ENCODE measurements around the gene HMGCR. TPM values are rescaled to one million over a fixed set of nuclear protein-coding genes. Genes with fewer than 3 reads are reported as not detected.
"Not testable (repeated sequence)": the region's sequence is repeated elsewhere in the genome, so short reads cannot be mapped to it uniquely, and the experiment has no call there.

The HMGCR gene
- 67.3 and 70.0 TPM in 2 replicates for total RNA-seq

DNA sequence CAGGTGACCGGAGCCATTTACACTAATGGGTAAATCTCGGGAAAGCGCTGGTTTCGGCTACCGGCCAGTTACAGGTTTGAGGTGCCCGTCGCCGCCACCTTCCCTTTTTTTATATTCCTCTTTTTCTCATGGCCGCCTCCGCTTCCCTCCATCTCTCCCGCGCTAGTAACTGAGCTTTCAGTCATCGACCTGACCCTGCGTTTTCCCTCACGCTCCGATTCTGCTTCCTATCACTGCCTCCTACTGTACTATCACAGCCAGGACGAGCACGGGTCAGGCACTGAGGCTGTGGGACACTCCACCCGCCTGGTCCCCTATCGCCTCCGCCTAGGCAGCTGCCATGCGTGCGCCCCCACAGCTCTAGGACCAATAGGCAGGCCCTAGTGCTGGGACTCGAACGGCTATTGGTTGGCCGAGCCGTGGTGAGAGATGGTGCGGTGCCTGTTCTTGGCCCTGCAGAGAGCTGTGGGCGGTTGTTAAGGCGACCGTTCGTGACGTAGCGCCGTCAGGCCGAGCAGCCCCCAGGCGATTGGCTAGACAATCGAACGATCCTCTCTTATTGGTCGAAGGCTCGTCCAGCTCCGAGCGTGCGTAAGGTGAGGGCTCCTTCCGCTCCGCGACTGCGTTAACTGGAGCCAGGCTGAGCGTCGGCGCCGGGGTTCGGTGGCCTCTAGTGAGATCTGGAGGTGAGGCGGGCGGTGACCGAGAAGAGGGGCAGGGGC is at the start of gene HMGCR:
TSS of gene HMGCR (plus strand) at position 606 of the 722 bp plus-strand sequence. CDS start 5,386 bp downstream, outside the sequence.
- intact Hi-C loops (cut with micrococcal nuclease): loop anchor here (1.0 to 5.0 kb wide), 18 partner anchors 99 to 1838 kb away; partner anchors contain the start of genes AGGF1, ANKRA2, BTF3 and CERT1

DNA sequence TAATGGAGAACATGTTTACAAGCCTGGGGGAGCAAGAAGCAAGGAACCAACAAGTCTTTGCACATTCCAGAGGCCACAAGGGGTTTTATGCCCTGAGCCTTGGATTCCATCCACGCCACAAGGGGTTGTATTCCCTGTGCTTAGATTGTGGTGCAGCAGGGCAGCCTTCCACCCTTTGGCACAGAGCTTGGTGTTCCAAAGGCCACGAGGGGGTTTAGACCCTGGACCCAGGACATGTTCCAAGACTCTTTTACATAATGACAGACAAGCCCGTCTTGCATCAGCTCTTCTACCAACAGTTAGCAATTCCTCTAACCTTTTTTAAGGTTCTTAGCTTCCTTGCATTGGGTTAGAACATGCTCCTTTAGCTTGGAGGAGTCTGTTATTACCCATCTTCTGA is 45.2 kb upstream of the HMGCR start:
- intact Hi-C loops (cut with micrococcal nuclease): not testable (repeated sequence)

DNA sequence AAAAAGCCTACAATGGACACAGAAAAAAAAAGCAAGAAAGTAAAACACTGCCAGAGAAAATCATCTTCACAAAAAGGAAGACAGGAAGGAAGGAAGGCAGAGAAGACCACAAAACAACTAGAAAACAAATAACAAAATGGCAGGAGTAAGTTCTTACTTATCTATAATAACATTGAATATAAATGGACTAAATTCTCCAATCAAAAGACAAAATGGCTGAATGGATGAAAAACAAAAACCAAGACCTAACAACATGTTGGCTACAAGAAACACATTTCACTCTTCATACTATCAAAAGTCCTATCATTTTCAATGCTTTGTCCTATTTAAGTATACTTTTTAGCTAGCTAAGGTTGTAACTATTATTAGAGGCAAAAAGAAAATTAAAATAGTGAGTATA is 36.9 kb upstream of the HMGCR start:
- intact Hi-C loops (cut with micrococcal nuclease): no loop called here

DNA sequence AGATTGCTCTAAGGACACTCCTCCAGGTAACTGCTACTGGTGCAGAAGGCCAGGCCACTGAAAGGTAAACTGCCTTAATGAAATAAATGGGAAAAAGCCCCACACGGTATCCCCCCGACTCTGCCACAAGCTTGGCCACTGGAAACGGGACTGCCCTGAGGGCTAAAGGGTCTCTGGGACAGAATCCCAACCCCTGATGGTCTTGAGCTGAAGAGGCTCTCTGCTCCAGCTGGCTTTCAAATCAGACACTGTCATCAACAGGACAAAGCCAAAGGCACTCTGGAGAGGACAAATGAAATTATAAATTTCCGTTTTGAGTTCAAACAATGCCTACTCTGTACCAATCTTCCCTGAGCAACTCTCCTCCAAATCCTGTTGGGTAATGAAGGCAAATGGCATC is 33.6 kb upstream of the HMGCR start:
- intact Hi-C loops (cut with micrococcal nuclease): no loop called here

DNA sequence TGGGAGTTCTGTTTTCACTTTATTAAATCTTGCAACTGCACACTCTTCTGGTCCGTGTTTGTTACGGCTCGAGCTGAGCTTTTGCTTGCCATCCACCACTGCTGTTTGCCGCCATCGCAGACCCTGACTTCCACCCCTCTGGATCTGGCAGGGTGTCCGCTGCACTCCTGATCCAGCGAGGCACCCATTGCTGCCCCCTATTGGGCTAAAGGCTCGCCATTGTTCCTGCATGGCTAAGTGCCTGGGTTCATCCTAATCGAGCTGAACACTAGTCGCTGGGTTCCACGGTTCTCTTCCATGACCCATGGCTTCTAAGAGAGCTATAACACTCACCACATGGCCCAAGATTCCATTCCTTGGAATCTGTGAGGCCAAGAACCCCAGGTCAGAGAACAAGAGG is 32.5 kb upstream of the HMGCR start:
- intact Hi-C loops (cut with micrococcal nuclease): not testable (repeated sequence)

DNA sequence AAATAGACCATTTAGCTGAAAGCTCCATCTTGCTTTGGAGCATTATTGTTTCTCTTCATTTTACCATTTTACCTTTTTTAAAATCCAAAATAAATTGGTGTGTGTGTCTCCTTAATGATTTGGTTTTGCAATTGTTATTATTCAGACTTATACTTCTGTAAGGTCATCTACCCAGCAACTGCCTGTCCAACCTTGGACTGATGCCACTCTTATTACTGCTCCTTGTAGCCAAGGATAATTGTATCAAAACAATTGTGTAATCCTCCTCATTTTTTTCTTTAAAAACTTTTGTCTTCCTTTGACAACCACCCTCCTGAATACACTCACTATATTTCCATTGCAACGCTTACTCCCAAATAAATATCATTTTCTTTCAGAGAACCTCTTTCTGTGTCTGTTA is 30.3 kb upstream of the HMGCR start:
- intact Hi-C loops (cut with micrococcal nuclease): no loop called here

DNA sequence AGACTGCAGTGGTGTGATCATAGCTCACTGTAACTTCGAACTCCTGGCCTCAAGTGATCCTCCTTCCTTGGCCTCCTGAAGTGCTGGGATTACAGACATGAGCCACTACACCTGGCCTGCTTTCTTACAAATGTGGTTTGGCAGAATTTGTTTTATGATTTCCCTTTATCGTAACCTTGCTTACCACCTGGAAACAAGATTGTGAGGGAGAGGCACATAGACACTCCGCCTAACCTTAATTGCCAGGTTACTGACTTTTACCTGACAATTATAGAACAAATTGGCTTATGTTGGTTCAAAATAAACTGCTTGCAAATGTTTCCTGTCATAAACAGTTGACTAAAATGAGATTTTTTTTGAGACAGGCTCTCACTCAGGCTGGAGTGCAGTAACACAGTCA is 26.8 kb upstream of the HMGCR start:
- intact Hi-C loops (cut with micrococcal nuclease): no loop called here

DNA sequence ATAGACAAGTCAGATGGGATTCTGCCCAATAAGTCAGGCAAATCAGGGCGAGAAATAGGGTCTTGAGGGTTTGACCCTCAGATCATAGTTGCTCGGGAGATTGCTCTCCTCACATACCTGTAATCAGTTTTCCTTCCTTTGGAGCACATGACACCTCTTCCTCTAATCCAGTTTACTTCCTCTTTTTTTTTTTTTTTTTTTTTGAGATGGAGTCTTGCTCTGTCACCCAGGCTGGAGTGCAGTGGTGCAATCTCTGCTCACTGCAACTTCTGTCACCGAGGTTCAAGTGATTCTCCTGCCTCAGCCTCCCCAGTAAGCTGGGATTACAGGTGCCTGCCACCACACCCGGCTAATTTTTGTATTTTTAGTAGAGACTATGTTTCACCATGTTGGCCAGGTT is 17.9 kb upstream of the HMGCR start:
- intact Hi-C loops (cut with micrococcal nuclease): not testable (repeated sequence)

DNA sequence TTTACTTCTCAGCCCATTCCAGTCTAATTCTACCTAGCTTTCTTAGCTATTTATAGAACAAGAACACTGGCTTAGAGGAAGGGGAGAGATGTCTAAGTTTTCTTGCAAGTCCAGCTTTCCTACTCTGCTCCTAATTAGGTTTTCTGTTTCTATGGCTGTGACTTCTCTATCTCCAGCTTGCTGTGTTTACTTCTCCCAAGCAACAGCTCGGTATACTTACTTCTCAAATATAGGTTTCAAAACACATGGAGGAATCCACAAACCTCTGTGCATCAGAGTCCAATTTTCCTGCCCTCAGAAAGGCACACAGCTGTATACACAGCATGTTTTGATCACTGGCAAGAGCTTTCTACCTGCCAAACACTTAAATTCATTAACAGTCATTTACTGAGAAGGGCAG is 17.4 kb upstream of the HMGCR start:
- intact Hi-C loops (cut with micrococcal nuclease): no loop called here

DNA sequence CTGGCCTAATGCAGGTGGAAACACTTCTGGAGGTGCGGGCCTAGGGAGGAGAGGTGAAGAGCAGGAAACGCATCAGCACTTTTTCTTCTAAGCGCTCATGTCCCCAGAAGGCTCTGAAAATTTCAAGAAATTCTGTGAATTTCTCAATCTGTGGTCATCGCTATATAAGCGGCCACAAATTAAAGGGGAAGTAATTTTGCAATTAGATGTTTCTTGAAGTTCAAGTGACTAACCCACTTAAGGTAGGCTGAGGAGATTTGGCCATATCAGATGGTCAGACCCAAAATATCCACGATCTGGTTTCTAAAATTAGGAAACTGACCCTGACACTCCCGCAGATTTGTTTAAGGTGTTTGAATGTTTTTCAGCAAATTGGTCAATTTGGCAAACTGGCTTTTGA is 16.6 kb upstream of the HMGCR start:
- intact Hi-C loops (cut with micrococcal nuclease): no loop called here

DNA sequence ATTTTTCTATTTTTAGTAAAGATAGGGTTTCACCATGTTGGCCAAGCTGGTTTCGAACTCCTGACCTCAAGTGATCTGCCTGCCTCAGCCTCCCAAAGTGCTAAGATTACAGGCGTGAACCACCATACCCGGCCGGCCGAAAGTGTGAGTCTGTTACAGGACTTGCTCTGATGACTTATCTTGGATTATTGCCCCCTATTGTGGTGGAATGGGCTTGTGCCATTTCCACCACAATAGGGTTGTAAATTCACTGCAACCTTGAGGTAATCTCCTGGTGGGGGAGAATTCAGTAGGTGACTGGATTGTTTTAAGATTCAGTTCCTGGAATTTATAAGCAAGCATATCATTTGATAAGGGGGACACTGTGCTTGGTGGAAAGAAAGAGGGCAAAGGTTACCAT is 15.0 kb upstream of the HMGCR start:
- intact Hi-C loops (cut with micrococcal nuclease): no loop called here

DNA sequence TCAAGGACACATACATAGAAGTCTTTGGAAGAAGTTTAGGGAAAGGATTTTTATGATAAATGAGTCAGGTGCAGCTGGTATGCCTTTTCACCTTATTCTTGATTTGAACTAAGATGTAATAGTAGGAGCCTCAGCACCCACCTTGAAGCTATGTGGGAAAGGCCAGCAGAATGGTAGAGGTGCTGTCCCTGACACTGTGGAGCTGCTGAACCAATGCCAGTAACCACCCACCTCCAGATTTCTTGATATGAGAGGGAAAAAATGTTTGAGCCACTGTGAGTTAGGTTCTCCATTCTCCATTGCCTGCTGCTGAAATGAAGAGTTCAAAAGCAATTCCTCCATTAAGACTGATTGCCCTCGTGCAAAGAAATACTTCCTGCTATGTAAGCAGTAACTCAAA is 12.2 kb upstream of the HMGCR start:
- intact Hi-C loops (cut with micrococcal nuclease): no loop called here

DNA sequence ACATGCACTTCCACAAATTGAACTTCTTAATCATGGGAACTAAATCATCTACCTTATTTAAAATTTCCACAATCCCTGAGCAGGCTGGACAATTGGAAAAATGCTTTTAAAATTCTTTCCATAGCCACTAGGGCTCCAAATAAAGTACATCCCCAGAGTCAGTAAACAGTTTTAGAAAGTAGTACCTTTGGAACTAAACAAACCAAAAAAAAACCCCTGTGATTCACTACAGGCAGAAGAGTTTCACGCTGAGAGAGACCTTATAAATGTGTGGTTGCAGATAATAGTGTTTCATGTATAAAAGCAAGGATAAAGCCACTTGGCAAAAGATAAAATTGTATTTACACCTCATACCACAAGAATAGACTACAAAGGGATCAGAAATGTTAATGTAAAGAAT is 11.8 kb upstream of the HMGCR start:
- intact Hi-C loops (cut with micrococcal nuclease): no loop called here

DNA sequence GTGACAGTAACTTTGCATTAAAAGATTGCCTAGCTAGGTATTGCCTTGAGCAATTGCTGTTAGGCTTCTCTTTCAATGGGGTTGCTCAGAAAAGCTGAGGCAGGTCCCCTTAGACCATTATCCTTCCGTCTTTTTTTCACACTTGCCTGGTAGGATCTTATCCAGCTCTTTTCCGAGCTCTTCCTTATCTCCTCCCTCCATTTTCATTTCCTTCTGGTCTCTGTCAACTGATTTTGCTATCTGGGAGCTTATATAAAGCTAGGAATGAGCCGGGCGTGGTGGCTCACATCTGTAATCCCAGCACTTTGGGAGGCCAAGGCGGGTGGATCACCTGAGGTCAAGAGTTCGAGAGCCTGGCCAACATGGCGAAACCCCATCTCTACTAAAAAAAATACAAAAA is 6.6 kb upstream of the HMGCR start:
- intact Hi-C loops (cut with micrococcal nuclease): no loop called here

DNA sequence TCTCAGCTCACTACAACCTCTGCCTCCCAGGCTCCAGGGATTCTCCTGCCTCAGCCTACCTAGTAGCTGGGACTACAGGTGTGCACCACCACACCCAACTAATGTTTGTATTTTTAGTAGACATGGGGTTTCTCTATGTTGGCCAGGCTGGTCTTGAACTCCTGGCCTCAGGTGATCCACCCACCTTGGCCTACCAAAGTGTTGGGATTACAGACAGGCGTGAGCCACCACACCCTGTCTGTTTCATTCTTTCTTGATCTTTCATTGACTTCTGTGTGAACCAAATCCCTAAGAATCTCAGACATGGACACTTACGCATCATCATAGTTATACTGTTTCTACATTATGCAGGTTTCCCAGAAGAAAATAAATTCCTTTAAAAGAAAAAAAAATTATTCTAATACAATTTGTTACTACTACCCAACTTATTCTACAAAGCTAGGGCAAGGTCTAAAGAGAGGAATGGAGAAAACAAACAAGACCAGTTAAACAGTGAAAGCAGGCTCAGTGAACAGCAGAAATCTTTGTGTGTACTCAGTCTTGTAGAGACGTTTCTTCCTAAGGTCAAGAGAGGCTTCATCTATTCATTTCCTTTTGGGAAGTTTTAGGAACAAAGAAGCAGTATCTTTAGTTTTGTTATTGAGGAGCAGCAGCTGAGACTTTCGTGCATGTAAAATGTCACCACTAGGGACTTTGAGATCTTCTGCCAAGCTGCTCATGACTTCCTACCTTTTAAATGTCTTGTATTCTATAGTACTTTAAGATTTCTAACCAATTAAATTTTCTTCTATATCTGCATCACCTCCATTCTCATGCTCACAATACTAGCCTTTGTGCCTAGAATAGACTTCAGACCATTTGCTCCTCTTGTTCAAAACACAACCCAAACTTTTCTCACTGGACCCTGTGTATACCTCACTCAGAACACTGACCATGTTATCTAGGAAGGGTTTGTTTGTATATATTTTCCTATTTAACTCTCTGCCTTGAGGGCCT is 5.6 kb upstream of the HMGCR start:
- intact Hi-C loops (cut with micrococcal nuclease): no loop called here

DNA sequence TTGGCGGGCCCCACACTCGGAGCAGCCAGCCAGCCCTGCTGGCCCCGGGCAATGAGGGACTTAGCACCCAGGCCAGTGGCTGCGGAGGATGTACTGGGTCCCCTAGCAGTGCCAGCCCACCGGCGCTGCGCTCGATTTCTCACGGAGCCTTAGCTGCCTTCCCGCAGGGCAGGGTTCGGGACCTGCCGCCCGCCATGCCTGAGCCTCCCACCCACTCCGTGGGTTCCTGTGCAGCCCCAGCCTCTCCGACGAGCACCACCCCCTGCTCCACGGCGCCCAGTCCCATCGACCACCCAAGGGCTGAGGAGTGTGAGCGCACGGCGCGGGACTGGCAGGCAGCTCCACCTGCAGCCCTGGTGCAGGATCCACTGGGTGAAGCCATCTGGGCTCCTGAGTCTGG is 3.3 kb upstream of the HMGCR start:
- intact Hi-C loops (cut with micrococcal nuclease): not testable (repeated sequence)

DNA sequence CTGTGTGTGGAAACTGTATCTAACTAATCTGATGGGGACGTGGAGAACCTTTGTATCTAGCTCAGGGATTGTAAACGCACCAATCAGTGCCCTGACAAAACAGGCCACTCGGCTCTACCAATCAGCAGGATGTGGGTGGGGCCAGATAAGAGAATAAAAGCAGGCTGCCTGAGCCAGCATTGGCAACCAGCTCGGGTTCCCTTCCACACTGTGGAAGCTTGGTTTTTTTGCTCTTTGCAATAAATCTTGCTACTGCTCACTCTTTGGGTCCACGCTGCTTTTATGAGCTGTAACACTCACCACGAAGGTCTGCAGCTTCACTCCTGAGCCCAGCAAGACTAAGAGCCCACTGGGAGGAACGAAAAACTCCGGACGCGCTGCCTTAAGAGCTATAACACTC is 2.6 kb upstream of the HMGCR start:
- intact Hi-C loops (cut with micrococcal nuclease): not testable (repeated sequence)

DNA sequence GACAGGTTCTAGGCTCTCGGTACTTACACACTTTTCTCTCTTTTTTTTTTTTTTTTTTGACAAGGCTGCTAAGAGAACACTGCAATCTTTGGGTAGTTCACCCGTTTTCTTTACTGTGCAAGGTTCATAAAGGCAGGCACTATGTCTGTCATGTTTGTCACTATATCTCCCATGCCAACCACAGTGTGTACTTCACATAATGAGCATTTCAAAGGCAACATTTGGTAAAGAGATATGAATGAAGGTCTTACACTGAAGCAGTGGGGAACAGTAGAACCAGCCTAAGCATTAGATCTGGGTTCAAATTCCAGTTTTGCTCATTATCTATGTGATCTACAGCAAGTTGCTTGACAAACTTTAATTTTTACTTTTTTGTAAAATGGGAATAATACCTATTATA is 1.5 kb upstream of the HMGCR start:
- intact Hi-C loops (cut with micrococcal nuclease): loop anchor here (5.0 kb wide), 2 partner anchors 483 to 758 kb away; no protein-coding TSS in a partner anchor

DNA sequence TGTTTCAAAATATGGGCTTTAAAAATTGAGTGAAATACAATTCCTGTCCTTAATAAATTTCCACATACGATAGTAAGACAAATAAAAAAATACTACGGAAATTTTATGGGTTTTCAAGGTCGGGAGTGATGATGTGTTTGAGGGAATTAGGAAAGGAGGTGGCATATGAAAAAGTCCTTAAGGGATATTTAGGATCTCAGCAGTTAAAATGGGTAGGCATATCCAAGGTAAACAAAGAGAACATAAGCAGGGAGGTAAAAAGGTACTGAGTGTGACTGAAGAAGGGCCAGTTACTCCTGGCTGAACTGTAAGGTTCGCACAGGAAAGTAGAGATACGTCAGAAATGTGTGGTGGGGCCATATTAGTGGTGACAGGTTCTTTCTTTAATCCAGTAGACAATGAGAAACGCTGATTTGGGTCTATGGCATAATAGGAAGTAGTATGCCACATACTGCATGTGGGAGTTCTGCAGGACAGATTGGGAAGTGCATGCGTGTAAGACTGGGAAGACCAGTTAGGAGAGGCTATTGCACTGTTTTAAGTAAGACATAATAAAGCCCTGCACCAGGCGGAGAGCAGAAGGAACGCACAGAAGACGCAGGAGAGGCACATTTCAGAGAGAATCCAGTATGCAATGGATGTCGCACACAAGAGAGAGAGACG is 937 bp upstream of the HMGCR start:
- intact Hi-C loops (cut with micrococcal nuclease): loop anchor here (1.0 to 5.0 kb wide), 9 partner anchors 231 to 1694 kb away; partner anchors contain the start of genes AGGF1 and HEXB

DNA sequence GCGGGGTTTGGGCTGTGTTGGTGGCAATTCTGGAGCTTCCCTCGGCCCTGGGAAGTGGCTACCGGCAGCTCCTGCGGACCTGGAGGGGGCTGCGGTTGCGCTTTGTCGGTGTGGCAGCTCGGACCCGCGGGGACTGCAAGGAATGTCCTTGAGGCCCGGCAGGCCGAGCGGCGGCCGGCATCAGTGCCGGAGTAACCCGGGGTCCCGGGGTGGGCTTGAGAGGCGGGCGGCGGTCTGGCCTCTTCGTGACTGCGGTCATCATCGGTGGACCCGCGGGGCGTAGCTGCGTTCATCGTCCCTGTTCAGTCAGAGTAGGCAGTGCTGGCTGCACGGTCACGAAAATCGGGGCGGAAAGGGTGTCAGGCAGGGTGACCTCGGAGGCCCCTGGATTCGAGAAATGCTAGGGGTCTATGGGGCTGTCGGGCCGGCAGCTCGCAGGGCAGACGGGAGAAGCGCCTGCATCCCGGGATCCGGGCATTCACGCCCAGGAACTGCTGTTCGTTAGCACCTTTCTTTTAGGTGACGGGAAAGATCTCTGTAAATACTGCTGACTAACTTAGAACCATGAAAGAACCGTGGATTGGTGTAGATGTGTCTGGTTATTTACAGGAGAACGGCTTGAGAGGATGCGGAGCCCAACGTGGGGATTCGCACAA is 474 bp downstream of the HMGCR start:
- intact Hi-C loops (cut with micrococcal nuclease): loop anchor here (1.0 to 5.0 kb wide), 15 partner anchors 100 to 1839 kb away; partner anchors contain the start of genes ANKRA2, BTF3, CERT1 and GCNT4

DNA sequence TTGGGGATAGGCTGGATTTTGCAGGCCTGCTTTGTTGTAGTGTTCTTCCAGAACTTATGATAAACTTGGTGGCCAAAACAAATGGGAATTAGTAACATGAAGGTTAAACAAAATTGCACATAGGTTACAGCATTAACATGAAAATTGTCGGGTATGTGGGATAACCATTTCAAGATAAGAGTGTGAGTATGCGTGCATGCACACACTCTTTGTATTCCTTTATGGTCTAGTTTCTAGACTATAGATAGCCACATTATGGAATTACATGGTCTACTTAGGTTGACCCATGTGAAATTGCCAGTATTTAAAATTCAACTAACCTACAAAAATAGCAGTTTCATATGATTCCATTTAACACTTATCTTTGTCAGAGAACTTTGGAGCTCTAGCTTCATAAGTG is 1.4 kb downstream of the HMGCR start:
- intact Hi-C loops (cut with micrococcal nuclease): loop anchor here (5.0 kb wide), 2 partner anchors 486 to 761 kb away; no protein-coding TSS in a partner anchor

Data from T-helper 1 cell treated with Interleukin-12 subunit alpha and Interleukin-12 subunit beta and Interleukin-4 antibody, amounts not matched to agents 30 ng/mL and 1 ng/mL, for 36 hours (primary cell).